IPS DF 6.9 (cell line): ENCODE results near the gene ARL5A.
"Not testable (repeated sequence)": the region's sequence is repeated elsewhere in the genome, so short reads cannot be mapped to it uniquely, and the experiment has no call there.

Experiments used
- DNase-seq: peaks from one replicate; pipeline ENCODE4 v3.0.0-alpha.2; 2013; ENCODE audit warnings: low read depth, low spot score
- H3K27ac ChIP-seq: one replicate; pipeline ENCODE4 v1.5.1; 2013; ENCODE audit warnings: low read length, control low read depth
- H3K27me3 ChIP-seq: 2 replicates; pipeline ENCODE4 v1.6.1; 2013; ENCODE audit warnings: mild to moderate bottlenecking, low read length; ENCODE audit not compliant: control insufficient read depth, insufficient read depth
- H3K36me3 ChIP-seq: 2 replicates; pipeline ENCODE4 v1.6.1; 2013; ENCODE audit warnings: low read length; ENCODE audit not compliant: control insufficient read depth, insufficient read depth
- H3K4me1 ChIP-seq: 2 replicates; pipeline ENCODE4 v1.6.1; 2013; ENCODE audit warnings: low read length; ENCODE audit not compliant: control insufficient read depth, insufficient read depth
- H3K4me3 ChIP-seq: 2 replicates; pipeline ENCODE4 v1.5.1; 2013; ENCODE audit warnings: mild to moderate bottlenecking, low read length
- H3K9me3 ChIP-seq: 2 replicates; pipeline ENCODE4 v1.6.1; 2013; ENCODE audit warnings: low read length, inconsistent platforms; ENCODE audit not compliant: control insufficient read depth, insufficient read depth
- WGBS: extraction: QIAGEN DNeasy Blood & Tissue Kit; methylation state at CpG from one replicate; pipeline ENCODE4 v1.1.7; 2013; ENCODE audit warnings: mixed read lengths, missing lambda C conversion rate; ENCODE audit not compliant: insufficient read length, insufficient coverage; 5-methylcytosine and 5-hydroxymethylcytosine counted together

The ARL5A gene, protein sequence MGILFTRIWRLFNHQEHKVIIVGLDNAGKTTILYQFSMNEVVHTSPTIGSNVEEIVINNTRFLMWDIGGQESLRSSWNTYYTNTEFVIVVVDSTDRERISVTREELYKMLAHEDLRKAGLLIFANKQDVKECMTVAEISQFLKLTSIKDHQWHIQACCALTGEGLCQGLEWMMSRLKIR

DNA sequence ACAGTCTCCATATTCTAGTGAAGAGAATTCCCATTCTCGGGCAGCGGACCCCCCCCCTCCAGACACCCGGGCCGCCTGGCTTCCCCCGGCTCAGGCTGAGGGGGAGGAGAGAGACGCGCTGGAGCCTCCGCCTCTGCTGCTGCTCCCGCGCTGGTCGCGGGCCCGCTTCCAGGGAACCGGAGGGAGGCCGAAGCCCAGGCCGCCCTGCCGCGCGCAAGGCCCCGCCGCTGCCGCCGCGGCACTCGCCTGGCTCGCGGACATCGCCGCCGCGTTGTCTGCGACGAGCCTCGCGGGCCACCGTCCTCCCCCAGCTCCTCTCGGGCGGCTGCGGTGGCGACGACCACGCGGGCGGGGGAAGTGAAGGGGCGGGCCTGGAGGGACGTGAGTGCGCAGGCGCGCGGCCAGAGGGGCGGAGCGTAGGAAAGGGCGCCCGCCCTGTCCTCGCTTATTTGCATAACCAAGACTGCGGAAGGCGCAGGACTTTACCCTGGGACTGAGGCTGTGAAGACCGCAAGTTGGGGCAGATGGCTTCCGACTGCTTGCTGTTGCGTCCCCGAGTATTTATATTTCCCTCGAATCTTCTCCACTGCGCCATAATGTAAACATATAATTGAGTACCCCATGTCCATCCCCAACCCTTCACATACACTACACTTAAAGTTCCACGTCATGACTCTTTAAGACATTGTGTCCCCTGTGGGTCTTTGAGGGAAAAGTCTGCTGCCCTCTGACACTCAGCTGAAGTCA is at the start of gene ARL5A:
ARL5A (minus strand) TSS at position 279 of the 747 bp plus-strand sequence; CDS start at position 34, 245 bp downstream.
- DNase-seq: peak; percentile 86
- H3K9me3 ChIP-seq: no peaks in the 10 kb centered on the region
- no CpG with 5 or more reads among the region's 64 CpGs for whole genome bisulfite sequencing
- no peak within 1 kb of the TSS for H3K27ac ChIP-seq
- no peaks in the 10 kb centered on the region for H3K36me3 ChIP-seq
- H3K27me3 ChIP-seq: no peaks in the 10 kb centered on the region
- H3K4me3 ChIP-seq: peak within 1 kb of the TSS; percentile 85
- H3K4me1 ChIP-seq: no peaks in the 10 kb centered on the region

DNA sequence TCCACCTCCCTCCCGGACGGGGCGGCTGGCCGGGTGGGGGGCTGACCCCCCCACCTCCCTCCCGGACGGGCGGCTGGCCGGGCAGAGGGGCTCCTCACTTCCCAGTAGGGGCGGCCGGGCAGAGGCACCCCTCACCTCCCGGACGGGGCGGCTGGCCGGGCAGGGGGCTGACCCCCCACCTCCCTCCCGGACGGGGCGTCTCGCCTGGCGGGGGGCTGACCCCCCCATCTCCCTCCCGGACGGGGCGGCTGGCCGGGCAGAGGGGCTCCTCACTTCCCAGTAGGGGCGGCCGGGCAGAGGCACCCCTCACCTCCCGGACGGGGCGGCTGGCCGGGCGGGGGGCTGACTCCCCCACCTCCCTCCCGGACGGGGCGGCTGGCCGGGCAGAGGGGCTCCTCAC is 47.4 kb upstream of the ARL5A start:
- H3K27ac ChIP-seq, H3K4me1 ChIP-seq, H3K4me3 ChIP-seq, H3K27me3 ChIP-seq, H3K36me3 ChIP-seq, H3K9me3 ChIP-seq, DNase-seq: not testable (repeated sequence)
- WGBS: no CpG with 5 or more reads among the region's 34 CpGs

DNA sequence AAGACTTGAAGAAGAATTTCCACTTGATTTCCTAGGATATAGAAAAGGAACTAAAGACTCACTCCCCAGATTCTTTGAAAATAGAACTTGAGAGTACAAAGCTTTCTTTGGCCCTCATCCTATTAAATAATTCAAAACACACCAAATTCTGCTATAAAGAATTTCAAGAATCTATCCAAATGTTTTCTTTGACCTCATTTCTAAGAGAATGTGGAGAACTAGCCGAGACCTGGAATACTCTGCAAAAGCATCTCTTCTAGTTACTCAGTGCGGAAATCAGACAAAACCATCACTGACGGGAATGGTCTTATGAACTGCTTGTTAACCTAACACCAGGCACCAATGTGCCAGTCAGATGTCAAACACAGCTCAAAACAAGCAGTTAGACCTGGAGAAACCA is 44.2 kb upstream of the ARL5A start:
- Histone ChIP-seq H3K27ac (no peak overlapping the region), H3K36me3 (no peaks in the 10 kb centered on the region), H3K9me3 (no peaks in the 10 kb centered on the region), H3K4me1 (no peaks in the 10 kb centered on the region), H3K4me3 (no peak overlapping the region), H3K27me3 (no peaks in the 10 kb centered on the region)
- no peak for DNase-seq
- WGBS: no CpG with 5 or more reads among the region's 3 CpGs

DNA sequence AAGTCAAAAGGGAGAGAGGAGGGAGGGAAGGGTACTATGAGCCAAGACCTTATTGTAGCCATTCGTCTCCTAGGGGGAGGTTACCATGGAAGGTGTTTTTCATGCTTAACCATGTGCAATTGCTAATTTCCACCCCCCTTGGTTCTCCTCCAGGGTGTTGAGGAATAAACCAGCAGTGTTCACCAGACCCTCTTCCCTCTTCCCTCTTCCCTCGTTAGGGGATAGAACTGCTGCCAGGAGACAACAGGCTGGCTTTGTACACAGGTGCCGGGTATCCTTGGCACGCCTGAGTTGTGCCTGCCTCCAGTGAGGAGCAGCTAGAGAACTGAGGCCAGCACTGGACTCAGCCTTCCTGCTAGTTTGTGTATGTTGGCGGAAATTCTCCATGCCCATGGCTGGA is 41.1 kb upstream of the ARL5A start:
- no peak for DNase-seq
- WGBS: no CpG with 5 or more reads among the region's 5 CpGs
- no peaks in the 10 kb centered on the region for H3K27me3 ChIP-seq
- H3K36me3 ChIP-seq: no peaks in the 10 kb centered on the region
- H3K4me1 ChIP-seq: no peaks in the 10 kb centered on the region
- no peak overlapping the region for H3K27ac ChIP-seq
- H3K4me3 ChIP-seq: no peak overlapping the region
- no peaks in the 10 kb centered on the region for H3K9me3 ChIP-seq

DNA sequence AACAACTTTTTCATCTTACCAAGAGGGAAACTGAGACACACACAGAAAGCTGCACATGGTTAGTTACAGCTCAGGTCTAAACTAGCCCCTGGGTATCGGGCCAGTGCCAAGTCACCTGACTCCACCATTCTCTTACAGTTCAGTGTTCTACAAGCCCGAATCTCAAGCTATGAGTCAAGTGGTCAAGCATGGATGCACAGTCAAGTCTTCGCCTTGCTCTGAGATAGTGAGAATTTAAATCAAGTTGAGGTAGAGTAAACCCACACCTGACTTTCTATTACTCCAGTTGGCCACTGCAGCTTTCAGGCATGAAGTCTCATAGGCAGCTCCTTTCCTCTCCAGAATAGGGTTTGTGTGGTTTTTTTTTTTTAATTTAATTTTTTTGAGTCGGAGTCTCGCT is 34.5 kb upstream of the ARL5A start:
- no peak overlapping the region for H3K4me3 ChIP-seq
- WGBS: no CpG with 5 or more reads among the region's 5 CpGs
- H3K4me1 ChIP-seq: no peaks in the 10 kb centered on the region
- no peak overlapping the region for H3K27ac ChIP-seq
- H3K9me3 ChIP-seq: no peaks in the 10 kb centered on the region
- H3K36me3 ChIP-seq: no peaks in the 10 kb centered on the region
- no peak for DNase-seq
- H3K27me3 ChIP-seq: no peaks in the 10 kb centered on the region

DNA sequence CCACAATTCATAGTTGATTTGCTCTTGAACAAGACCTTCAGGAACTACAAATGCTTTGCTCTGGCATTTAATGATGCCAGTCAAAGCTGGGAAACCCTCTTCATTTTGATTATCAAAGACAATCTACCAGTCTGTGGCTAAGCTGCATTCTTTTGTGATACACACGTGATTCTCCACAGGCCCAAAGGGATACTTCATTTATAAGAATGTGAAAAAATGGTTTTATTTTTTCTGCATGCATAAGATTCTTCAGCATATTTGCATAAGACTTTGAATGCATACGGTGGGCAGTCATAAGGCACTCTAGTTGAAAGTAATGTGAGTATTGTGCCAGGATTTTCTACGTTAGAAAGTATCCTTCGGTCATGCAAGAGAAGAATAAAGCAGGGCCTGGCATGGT is 33.0 kb upstream of the ARL5A start:
- Histone ChIP-seq H3K27me3 (no peaks in the 10 kb centered on the region), H3K4me1 (no peaks in the 10 kb centered on the region), H3K36me3 (no peaks in the 10 kb centered on the region), H3K27ac (no peak overlapping the region), H3K4me3 (no peak overlapping the region), H3K9me3 (no peaks in the 10 kb centered on the region)
- no peak for DNase-seq
- WGBS: no CpG with 5 or more reads among the region's 4 CpGs

DNA sequence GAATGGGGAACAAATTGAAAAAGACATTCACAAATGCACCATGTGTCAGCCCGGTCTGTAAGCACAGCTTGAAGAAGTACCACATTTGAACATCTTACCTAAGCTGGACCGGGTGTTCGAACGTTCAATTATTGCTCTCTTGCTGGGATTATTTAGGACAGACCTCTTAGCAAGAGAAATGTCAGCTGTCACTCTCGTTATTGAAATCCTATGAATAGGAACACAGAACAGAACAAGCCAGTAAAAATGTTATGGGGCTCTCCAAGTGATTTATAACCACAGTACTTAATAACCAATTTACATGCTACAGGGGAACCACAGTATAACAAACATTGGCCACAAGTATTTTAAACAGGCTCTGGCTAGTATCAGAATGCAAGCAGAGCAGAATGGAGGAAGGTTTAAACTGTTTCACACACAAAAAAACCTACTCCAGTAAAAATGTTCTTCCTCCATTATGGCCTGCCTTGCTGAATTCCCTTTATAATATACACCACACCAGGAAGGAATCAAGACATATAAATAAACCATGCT is 32.5 kb upstream of the ARL5A start:
- no peak for DNase-seq
- H3K27ac ChIP-seq: no peak overlapping the region
- no peaks in the 10 kb centered on the region for H3K4me1 ChIP-seq
- no CpG with 5 or more reads among the region's 5 CpGs for WGBS
- no peaks in the 10 kb centered on the region for H3K36me3 ChIP-seq
- H3K9me3 ChIP-seq: no peaks in the 10 kb centered on the region
- no peak overlapping the region for H3K4me3 ChIP-seq
- no peaks in the 10 kb centered on the region for H3K27me3 ChIP-seq

DNA sequence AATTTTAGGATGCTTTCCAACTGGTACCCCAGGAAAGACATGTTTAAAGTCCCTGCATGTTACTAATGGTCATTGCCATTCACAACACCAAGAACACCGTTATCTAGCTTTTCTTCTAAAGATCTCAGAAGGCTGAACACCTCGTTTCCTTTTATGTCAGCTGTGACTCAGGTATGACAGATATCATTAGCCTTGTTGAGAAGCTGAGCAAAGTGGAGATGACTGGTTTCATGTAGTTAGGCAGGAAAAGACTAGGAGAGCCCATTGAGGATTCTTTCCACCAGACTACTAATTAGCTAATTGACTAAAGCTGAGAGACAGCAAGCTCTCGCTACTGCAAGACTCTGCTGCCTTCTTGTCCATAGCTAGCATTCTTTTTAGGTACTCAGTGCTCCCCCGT is 32.0 kb upstream of the ARL5A start:
- Histone ChIP-seq H3K36me3 (no peaks in the 10 kb centered on the region), H3K4me3 (no peak overlapping the region), H3K27ac (no peak overlapping the region), H3K4me1 (no peaks in the 10 kb centered on the region), H3K9me3 (no peaks in the 10 kb centered on the region), H3K27me3 (no peaks in the 10 kb centered on the region)
- DNase-seq: no peak
- no CpG with 5 or more reads among the region's 4 CpGs for WGBS

DNA sequence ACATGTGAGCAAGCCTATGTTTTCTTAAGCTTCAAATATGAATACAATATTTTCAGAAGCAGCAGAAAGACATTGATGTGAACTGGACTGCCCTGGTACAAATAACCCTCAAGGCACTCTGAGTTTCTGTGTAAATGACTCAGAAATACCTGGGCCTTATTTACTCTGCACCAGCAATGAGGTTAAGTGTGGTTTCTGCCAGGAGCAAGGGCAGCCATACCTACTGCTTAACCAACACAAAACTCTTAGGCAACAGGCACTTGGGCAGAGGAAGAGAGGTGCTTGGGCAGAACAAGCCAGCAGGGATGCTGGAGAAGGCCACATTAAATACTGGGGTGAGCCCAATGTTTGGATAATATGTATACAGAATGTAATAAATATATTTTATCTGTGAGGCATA is 29.4 kb upstream of the ARL5A start:
- H3K27me3 ChIP-seq: no peaks in the 10 kb centered on the region
- no peaks in the 10 kb centered on the region for H3K9me3 ChIP-seq
- H3K27ac ChIP-seq: no peak overlapping the region
- H3K36me3 ChIP-seq: no peaks in the 10 kb centered on the region
- no peak for DNase-seq
- H3K4me1 ChIP-seq: no peaks in the 10 kb centered on the region
- no peak overlapping the region for H3K4me3 ChIP-seq

DNA sequence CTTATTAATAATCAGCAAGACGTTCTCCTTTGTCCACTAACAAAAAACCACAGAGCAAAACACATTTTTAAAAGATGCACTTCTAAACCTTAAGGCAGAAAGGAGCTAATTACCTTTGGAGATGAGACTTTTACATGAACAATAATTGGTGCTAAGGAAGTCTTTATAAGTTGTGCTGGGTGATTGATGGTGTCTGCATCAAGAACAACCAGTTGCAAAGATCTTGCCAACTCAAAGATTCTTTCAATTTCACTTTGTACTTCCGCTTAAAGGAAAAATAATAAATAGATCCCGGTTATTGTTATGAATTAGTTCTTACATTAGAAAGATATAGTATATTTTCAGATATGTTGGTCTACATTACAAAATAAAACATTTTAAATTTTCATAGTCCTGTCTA is 26.9 kb upstream of the ARL5A start:
- DNase-seq: no peak
- WGBS: no CpG with 5 or more reads among the region's 3 CpGs
- Histone ChIP-seq H3K4me1 (no peaks in the 10 kb centered on the region), H3K4me3 (no peak overlapping the region), H3K9me3 (no peaks in the 10 kb centered on the region), H3K36me3 (no peaks in the 10 kb centered on the region), H3K27me3 (no peaks in the 10 kb centered on the region), H3K27ac (no peak overlapping the region)
